ENCODE measurements around the gene TLE2.
"Not testable (repeated sequence)": the region's sequence is repeated elsewhere in the genome, so short reads cannot be mapped to it uniquely, and the experiment has no call there.

The TLE2 gene

DNA sequence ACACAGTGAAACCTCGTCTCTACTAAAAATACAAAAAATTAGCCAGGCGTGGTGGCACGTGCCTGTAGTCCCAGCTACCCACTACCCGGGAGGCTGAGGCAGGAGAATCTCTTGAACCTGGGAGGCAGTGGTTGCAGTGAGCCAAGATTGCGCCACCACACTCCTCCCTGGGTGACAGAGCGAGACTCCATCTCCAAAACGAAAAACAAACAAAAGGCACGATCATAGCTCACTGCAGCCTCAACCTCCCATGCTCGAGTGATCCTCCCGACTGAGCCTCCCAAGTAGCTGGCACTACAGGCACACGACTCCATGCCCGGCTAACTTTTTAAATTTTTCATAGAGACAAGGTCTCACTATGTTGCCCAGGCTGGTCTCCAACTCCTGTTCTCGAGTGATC lies 17.0 kb downstream of the TLE2 start:
- not testable (repeated sequence) for DNase-seq

DNA sequence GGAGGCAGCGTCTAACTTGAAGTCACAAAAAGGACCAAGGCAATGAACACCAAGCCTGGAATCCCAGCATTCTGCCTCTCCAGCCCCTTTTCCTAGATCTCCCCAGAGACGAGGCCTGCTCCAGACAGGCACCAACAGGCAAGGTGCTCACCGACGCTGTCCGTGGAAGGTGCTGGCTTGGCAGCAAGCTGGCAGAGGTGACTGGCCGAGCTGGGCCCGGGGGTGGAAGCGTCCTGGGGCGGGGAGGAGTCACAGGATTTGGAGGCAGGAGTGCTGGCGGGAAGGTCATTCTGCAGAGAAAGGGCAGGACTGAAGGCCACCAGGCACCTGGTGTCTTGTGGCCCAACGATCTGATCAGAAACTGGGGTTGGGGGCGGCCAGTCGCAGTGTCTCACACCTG lies 18.2 kb downstream of the TLE2 start:
- DNase-seq: no peak

DNA sequence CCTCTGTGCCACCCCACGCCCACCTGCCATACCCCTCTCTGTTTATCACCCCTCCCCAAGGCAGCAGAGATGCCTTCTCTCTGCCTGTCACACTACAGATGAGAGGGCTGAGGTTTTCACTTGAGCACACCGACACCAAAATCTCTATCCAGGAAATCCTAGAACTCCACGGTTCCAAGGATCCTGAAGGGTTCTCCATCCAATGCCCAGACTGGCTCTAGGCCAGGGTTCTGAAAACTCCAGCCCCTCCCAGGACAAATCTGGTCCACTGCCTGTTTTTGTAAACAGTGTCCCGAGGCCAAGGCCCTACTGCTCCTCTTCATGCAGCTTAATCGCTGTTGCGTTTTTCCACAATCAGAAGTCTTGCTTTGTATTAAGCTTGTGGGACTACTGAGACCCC lies 20.1 kb downstream of the TLE2 start:
- DNase-seq: no peak

DNA sequence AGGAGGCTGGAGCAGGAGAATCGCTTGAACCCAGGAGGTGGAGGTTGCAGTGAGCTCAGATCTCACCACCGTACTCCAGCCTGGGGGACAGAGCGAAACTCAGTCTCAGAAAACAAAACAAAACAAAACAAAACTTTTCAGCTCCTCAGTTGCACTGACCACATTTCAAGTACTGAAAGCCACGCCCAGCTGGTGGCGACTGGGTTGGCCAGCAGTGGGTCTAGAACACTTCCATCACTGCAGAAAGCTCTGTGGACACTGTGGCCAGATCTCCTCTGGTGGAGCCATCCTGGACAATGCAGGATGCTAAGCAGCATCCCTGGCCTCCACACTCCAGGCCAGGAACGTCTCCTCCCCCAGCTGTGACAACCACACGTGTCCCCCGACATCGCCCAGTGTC lies 21.1 kb downstream of the TLE2 start:
- no peak for DNase-seq

DNA sequence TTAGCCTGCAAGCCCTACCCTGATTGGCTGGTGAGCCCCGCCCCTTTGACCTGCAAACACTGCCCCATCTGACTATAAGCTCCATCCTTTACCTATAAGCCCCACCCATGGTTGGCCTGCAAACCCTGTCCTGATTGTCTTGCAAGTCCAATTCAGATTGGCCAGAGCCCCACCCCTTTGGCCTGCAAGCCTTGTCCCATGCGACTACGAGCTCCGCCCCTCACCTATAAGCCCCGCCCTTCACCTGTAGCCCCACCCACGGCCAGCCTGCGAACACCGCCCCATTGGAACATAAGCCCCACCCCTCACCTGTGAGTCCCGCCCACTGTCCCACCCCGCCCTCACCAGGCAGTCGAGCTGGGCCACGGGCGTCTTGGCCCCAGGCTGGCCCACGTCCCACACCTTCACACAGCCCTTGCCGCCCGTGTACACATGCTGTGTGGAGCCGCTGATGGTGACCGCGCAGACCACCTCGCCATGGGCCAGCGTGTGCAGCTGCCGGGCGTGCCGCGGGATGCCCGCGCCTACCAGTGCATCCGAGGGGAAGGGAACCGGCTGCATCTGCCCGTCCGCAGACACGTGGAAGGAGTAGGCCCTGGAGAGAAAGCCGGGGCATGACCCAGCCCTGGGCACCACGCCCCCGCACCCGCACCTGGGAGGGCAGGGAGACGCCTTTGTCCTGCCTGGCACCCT lies 22.9 kb downstream of the TLE2 start:
- no peak for DNase-seq

DNA sequence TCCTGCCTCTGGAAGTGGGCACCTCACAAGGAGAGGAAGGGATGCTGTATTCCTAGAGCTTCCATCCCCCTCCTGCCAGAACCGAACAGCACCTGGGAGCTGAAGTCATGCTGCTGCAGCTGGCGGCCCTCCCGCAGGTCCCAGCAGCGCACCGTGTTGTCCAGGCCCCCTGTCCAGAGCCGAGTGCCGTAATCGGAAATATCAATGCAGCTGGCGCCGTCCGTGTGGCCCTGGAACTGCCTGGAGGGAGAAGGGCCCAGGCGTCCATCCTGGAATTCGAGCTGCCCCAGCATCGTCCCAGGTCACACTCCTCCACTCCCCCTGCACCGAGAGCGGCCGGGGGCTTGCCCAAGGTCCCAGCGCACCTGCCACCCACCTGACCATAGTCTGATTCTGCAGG lies 23.7 kb downstream of the TLE2 start:
- DNase-seq: no peak

DNA sequence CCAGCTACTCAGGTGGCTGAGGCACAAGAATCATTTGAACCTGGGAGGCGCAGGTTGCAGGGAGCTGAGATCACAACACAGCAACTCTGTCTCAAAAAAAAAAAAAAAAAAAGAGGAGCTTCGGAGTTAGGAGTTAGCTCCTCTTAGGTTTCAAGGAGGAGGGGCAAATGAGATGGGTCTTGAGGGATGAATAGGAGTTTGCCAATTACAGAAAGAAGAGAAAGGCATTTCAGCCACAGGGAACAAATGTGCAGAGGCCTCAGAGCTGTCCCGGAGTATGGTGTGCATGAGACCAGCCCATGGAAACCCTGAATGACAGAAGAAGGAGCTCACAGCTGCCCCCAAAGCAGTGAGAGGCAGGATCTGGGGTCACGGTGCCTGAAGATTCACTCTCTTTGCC lies 24.6 kb downstream of the TLE2 start:
- DNase-seq: no peak

DNA sequence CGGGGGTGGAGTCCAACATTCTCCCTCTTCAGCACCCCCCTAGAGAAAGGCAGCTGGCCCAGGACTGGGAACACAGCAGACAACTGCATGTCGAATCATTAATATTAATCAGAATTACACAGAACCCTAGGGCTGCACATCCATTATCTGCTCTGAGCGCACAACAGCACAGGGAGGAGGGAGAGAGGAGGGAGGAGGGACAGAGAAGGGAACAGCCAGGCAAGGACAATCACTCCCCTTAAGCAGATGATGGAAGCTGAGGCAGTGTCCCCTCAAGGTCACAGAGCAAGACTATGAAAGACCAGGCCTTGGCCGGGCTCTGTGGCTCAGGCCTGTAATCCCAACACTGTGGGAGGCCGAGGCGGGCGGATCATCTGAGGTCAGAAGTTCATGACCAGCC lies 26.0 kb downstream of the TLE2 start:
- no peak for DNase-seq

DNA sequence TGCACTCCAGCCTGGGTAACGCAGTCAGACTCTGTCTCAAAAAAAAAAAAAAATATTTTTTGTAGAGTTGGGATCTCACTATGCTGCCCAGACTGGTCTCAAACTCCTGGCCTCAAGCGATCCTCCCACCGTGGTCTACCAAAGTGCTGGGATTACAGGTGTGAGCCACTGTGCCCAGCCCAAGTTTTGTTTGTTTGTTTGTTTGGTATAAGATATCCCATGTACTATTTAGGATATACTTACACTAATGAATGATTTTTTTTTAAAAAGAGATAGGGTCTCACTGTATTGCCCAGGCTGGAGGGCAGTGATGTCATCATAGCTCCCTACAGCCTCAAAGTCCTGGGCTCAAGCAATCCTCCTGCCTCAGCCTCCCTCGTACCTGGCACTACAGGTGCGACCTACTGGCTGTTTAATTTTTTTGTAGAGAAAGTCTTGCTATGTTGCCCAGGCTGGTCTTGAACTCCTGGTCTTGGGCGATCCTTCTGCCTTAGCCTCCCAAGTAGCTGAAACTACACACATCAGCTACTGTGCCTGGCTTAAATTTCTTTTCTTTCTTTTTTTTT lies 27.8 kb downstream of the TLE2 start:
- DNase-seq: no peak

DNA sequence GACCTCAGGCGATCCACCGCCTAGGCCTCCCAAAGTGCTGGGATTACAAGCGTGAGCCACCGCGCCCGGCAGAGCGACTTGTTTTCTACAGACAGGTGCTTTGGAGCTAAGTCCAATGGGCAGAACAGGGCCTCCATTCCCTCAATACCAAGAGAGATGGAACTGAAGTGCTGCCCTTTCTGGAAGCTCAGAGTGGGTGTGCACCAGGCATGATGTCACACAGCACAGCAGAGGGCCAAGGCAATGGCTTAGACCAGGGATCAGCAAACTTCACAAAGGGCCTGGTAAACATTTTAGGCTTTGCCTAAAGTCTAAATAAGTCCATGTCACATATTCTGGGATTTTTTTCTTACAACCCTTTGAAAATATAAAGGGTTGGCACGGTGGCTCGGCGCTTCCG lies 30.4 kb downstream of the TLE2 start:
- no peak for DNase-seq

DNA sequence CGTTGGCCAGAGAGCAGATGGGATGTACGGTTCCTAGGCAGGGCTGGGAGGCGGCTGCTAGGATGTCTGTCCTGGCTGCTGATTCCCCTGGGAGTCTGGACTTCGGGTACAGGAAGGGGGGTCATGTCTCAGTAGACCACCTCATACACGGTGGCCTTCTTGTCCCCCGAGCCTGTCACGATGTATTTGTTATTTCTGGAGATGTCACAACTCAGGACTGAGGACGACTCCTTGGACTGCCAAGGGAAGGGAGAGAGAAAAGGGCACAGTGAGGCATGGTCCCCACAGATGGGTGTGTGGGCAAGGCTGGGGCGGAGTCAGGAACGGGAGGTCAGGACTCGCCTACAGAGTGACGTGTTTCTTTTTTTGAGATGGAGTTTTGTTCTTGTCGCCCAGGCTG lies 31.4 kb downstream of the TLE2 start:
- DNase-seq: no peak

DNA sequence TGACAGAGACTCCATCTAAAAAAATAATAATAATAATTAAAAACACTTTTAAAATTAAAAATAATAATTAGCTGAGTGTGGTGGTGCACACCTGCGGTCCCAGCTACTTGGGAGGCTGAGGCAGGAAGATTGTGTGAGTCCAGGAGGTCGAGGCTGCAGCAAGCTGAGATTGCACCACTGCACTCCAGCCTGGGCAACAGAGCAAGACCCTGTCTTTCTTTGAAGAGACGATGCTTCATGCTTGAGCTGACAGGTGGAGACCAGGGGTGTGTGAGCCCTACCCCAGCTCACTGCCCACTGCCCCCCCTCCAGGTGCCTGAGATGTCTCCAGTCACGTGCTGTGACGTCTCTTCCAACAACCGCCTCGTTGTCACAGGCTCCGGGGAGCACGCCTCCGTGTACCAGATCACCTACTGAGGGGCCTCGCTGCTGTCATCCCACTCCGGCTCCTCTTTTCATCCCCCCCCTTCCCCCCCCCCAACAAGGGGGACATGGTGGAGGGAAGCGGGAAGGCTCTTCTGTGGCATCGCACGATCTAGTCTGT lies 34.4 kb downstream of the TLE2 start:
- no peak for DNase-seq

DNA sequence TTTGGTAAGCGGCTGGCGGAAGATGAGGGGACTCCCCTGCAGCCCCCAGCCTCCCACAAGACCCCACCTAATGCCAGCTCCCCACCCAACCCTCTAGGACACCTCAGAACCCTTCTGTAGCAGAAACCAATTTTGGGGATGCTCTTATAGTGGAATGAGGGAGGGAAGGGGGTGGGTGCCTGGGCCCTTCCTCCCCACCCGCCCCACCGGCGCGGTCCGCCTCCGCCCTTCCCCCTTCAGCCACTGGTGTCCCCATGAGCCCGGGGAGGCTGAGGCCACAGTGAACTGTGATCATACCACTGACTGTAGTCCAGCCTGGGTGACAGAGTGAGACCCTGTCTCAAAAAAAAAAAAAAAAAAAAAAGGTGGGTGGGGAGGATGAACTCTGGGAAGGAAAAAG lies 35.5 kb downstream of the TLE2 start:
- no peak for DNase-seq

DNA sequence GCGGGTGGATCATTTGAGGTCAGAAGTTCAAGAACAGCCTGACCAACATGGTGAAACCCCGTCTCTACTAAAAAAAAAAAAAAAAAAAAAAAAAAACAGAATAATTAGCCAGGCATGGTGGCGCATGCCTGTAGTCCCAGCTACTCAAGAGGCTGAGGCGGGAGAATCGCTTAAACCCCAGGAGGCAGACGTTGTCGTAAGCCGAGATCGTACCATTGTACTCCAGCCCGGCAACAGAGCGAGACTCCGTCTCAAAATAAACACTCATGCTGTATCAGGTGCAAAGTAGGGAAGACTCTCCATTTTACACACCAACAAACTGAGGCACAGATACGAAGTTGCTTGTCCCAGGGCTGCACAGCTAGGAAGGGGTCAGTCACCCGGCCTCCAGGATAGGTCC lies 36.1 kb downstream of the TLE2 start:
- DNase-seq: no peak

DNA sequence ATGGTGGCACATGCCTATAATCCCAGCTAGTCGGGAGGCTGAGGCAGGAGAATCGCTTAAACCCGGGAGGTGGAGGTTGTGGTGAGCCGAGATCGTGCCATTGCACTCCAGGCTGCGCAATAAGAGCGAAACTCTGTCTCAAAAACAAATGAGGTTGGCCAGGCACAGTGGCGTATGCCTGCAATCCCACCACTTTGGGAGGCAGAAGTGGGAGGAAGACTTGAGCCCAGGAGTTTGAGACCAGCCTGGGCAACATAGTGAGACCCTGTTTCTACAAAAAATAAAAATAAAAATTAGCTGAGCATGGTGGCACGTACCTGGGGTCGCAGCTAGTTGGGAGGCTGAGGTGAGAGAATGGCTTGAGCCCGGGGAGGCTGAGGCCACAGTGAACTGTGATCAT lies 36.7 kb downstream of the TLE2 start:
- not testable (repeated sequence) for DNase-seq

DNA sequence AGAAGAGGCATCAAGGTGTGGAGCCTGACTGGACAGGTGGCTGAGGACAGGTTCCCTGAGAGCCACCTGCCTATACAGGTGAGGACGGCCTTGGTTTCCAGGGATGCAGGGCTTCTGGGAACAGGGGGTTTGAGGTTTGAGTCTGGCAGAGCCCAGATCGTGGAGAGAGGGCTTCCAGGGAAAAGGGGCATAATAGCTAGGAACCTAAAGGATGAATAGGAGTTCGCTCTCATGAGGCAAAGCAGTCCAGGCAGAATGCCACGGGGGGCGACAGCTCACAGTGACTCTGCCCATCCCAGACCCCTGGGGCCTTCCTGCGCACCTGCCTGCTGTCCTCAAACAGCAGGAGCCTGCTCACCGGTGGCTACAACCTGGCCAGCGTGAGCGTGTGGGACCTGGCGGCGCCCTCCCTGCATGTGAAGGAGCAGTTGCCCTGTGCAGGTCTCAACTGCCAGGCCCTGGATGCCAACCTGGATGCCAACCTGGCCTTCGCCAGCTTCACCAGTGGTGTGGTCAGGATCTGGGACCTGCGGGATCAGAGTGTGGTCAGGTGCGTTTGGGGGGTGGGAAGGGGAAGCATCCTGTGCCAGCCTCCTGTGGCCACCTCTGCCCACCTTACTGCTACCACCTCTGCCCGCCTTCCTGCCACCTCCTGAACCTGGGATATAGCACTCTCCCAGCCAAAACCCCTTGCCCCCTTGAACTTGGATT lies 39.7 kb downstream of the TLE2 start:
- no peak for DNase-seq

DNA sequence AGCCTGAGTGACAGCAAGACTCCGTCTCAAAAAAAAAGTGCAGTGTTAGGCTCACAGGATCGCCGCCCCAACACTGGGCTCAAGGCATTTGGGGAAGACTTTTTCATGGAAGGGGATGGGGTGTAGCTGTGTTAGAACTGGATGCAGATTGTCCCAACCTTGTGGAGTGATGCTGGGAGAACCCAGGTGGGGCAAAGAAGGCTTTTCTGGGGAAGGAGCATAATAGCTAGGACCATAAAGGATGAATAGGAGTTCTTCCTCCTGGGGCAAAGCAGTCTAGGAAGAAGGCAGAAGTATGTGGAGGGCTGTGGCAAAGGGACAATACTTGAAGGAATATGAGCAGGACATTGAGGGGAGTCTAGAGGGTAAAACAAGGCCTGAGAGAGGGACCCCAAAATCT lies 40.5 kb downstream of the TLE2 start:
- DNase-seq: no peak

DNA sequence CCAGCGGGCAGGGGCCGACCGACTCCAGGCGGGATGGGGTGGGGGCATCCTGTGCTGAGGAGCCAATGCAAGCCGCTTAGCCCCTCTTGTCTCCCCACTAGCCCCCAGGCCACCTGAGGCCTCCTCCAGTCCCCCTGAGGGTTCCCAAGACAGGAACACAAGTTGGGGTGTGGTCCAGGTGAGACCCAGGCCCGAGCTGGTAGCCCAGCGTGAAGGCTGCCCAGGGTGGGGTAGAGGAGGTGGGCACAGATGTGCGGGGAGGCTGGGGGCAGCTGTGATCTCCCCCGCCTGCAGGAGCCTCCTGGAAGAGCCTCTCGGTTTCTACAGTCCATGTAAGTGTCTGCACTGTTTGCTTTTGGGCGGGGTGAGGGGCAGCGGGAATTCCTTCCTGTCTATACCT lies 41.3 kb downstream of the TLE2 start:
- DNase-seq: no peak

DNA sequence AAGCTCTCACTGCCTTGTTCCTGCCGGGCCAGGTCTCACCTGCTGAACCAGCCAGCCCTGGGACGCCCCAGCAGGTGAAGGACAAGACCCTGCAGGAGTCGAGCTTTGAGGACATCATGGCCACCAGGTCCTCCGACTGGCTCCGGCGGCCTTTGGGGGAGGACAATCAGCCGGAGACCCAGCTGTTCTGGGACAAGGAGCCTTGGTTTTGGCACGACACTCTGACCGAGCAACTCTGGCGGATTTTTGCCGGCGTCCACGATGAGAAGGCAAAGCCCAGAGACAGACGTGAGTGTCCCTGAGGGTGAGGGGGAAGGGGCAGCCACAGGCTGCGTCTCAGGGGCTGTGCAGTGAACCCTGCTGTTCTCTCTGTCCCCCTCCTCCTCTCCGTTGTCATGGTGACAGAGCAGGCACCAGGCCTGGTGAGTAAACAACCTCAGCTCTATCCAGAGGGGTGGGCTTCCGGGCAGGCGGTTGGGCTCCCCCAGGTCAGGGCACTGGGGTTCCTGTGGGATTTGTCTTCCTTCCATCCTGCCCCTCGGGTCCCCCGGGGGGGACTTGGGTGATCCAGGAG lies 42.0 kb downstream of the TLE2 start:
- DNase-seq: no peak

DNA sequence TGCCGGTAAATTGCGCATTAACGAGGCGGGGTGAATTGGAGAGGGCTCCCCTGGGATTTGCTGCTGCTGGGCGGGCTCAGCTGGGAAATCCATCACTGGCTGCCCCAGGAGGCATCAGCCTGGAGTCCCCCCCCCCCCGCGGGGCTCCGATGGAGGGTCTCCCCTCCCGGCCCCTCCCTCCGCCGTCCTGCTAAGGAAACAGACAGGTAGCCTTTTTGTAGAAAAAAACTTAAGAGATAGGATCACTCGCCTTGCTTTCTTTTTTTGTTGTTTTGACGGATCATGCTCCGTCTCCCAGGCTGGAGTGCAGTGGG lies 44.9 kb downstream of the TLE2 start:
- no peak for DNase-seq

DNA sequence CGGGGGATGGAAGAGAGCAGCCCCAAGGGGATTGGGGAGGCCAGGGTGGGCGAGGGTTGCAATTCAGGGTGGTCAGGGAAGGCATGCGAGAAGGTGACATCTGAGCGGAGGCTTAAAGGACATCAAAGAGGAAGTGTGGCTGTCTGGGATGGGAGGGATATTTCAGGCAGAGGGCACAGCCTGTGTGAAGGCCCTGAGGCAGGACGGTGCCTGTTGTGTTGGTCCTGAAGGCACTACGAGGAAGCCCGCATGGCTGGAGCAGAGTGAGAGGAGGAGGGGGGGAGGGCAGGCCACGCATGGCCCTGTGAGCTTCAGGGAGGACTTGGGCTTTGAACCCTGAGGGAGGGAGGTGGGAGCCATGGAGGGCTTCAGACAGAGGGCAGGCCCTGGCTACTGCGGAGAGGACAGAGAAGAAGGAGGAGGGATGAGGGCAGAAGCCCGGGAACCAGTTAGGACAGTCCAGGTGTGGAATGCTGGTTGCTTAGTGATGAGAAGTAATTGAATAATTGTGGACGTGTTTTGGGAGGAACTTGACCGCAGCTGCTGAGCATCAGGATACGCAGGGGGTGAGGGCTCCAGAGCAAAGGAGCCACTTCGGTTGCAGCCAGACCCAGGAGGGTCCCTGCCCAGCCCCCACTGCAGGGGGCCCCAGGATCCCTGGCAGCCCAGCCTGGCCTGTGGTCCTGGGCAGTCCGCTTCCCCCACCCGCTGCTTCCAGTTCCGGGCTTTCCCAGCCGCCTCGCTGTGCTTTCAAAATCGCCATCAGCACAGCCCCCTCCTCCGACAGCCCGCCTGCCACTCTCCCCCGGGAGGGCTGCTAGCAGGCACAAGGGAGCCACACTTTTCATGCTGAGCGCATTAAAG lies 45.5 kb downstream of the TLE2 start:
- no peak for DNase-seq

DNA sequence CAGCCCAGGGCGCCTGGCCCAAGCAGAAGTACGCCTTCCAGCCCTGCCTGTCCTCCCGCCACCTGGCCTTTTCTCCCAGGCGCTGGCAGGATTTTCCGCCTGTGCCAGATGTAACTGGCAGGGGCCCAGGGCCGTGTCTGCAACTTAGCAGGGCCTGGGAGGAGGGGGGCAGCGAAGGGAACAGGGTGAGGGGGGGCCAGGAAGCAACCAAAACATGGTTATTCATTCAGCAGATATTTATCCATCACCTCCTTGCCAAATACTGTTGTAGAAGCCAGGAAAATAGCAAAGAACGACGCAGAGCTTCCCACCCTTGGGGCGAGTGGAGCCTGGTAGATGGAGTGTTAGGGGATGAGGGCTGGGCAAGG lies 46.1 kb downstream of the TLE2 start:
- no peak for DNase-seq

DNA sequence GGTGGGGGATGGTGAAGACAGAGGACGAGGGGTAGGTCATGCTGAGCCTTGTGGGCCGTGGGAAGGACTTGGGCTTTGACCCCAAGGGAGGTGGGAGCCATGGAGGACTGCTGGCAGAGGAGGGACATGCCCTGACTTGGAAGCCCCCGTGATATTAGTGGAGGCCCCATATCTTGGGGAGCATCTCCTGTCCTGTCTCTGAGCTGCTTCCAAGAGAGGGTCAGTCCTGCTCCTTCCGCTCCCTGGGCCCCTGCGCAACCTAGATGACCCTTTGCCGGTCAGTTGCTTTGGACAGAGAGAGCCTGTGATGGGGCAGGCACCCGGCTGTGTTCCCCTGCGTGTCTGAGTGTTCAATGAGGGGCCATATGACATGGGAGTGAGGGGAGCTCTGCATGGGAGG lies 46.5 kb downstream of the TLE2 start:
- DNase-seq: no peak
